Panc1 (cell line): ENCODE measurements around the gene AMTN. TPM values are rescaled to one million over a fixed set of nuclear protein-coding genes. Genes with fewer than 3 reads are reported as not detected.

Experiments
- ATAC-seq: fragments of 200-7000 bp; cut with Tn5 transposase; 2 replicates; pipeline ENCODE4 v1.9.1; 2020; ENCODE audit warnings: mild to moderate bottlenecking, moderate library complexity
- BruUV-seq: library from RNA; stranded (reverse); fragments of 400-500 nt; replicated peaks from 2 replicates; lab custom pipeline; 2021; lab: Mats Ljungman, UMichigan
- CTCF ChIA-PET: fragments of 300-600 bp; sonication (Branson Sonifier 250); formaldehyde crosslinking; loops from one replicate; lab custom pipeline; 2022; ENCODE audit warnings: antibody characterized with exemption; lab: Charles Lee
- POLR2A ChIA-PET: fragments of 300-600 bp; sonication (Branson Sonifier 250); formaldehyde crosslinking; loops from one replicate; lab custom pipeline; 2022; ENCODE audit warnings: antibody characterized with exemption; lab: Charles Lee
- DNase-seq: peaks from one replicate; pipeline ENCODE4 v3.0.0-alpha.2; 2010; ENCODE audit warnings: low read depth, low spot score
- H3K27ac ChIP-seq: 2 replicates; pipeline ENCODE4 v1.5.1; 2011; ENCODE audit warnings: mild to moderate bottlenecking, low read length, inconsistent platforms
- H3K27me3 ChIP-seq: fragments of 200-500 bp; sonication (Bioruptor generic); 2 replicates; pipeline ENCODE4 v1.6.0; 2014; ENCODE audit warnings: low read length, inconsistent platforms; ENCODE audit not compliant: control insufficient read depth, insufficient read depth
- H3K36me3 ChIP-seq: fragments of 200-500 bp; sonication (Bioruptor generic); 2 replicates; pipeline ENCODE4 v1.5.1; 2014; ENCODE audit warnings: inconsistent platforms, mild to moderate bottlenecking, low read length, moderate library complexity; ENCODE audit not compliant: control insufficient read depth, insufficient read depth
- H3K4me1 ChIP-seq: 2 replicates; pipeline ENCODE4 v1.5.1; 2011; ENCODE audit warnings: inconsistent platforms, mild to moderate bottlenecking, low read length, moderate library complexity; ENCODE audit not compliant: control insufficient read depth, insufficient read depth
- H3K4me3 ChIP-seq, 2 experiments: 2 replicates each; pipeline ENCODE4 v1.5.1; 2011 to 2012; ENCODE audit warnings: low read depth in 2 of 2, low read length in 2 of 2, mild to moderate bottlenecking in 2 of 2, inconsistent platforms in 1 of 2, moderate library complexity in 1 of 2
- H3K9me3 ChIP-seq: fragments of 200-500 bp; sonication (Bioruptor generic); 2 replicates; pipeline ENCODE4 v1.5.1; 2014; ENCODE audit warnings: low read depth, mild to moderate bottlenecking, inconsistent platforms, low read length, moderate library complexity; ENCODE audit not compliant: control insufficient read depth, insufficient read depth
- POLR2AphosphoS5 ChIP-seq: IDR thresholded peaks from 2 replicates; pipeline ENCODE4 v1.6.1; 2012; ENCODE audit warnings: mild to moderate bottlenecking, low read depth, low read length, moderate library complexity
- SIN3A ChIP-seq: IDR thresholded peaks from 2 replicates; pipeline ENCODE4 v1.6.1; 2012; ENCODE audit warnings: low read depth, mild to moderate bottlenecking, low read length, moderate library complexity, borderline replicate concordance; ENCODE audit not compliant: insufficient read depth
- TCF7L2 ChIP-seq: IDR thresholded peaks from 2 replicates; pipeline ENCODE4 v1.6.1; 2011; ENCODE audit warnings: mild to moderate bottlenecking, low read depth, low read length, inconsistent platforms
- in situ Hi-C: cut with HindIII; loops from 2 replicates; pipeline ENCODE4 v1.10.0; 2016; ENCODE audit warnings: low sequenced_read_pairs, low pct_unique_long_range_greater_than_20kb
- intact Hi-C: fragments of 100-400 bp; cut with micrococcal nuclease; formaldehyde crosslinking; loops from one replicate; pipeline ENCODE4 v1.10.0; 2022; ENCODE audit not compliant: unreplicated experiment
- total RNA-seq: library from RNA; stranded (reverse); gene quantifications from one replicate; pipeline ENCODE4 v1.2.1, GENCODE V29; 2021; ENCODE audit not compliant: unreplicated experiment
- TF ChIP-seq, protein P1 (sequence below), 2 experiments: IDR thresholded peaks; 2 replicates each; pipeline ENCODE4 v1.6.1; 2011 to 2012; ENCODE audit warnings: low read depth in 2 of 2, control low read depth in 1 of 2, low read length in 1 of 2, mild to moderate bottlenecking in 1 of 2, moderate library complexity in 1 of 2; ENCODE audit not compliant: insufficient read depth in 1 of 2
- TF ChIP-seq, protein P2 (sequence below): fragments of 450-650 bp; IDR thresholded peaks from 2 replicates; pipeline ENCODE4 v1.5.1; 2017; ENCODE audit warnings: mild to moderate bottlenecking

Gene AMTN
- total RNA-seq, 1 experiment from 2014 or later = not detected

DNA sequence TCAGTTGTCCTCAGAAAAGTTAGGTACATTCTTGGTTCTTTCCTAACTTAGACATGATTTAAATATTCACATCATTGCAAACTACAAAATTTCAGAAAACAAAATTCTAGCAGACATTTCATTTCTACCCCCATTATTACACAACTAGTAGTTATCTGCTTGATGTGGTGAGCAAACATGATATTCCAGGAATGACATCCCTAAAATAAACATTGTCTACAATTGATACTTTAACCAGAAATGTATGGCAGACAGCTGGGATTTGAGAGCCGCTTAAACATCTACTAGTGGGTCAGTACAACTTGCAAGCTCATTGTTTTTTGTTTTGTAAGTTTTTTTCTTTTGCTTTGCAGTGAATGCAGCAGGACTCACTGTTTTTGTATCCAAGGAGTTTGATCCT is 41.6 kb downstream of the AMTN start:
- ChIA-PET CTCF (no interaction called here), POLR2A (no interaction called here)
- TF ChIP-seq, protein P1, sequence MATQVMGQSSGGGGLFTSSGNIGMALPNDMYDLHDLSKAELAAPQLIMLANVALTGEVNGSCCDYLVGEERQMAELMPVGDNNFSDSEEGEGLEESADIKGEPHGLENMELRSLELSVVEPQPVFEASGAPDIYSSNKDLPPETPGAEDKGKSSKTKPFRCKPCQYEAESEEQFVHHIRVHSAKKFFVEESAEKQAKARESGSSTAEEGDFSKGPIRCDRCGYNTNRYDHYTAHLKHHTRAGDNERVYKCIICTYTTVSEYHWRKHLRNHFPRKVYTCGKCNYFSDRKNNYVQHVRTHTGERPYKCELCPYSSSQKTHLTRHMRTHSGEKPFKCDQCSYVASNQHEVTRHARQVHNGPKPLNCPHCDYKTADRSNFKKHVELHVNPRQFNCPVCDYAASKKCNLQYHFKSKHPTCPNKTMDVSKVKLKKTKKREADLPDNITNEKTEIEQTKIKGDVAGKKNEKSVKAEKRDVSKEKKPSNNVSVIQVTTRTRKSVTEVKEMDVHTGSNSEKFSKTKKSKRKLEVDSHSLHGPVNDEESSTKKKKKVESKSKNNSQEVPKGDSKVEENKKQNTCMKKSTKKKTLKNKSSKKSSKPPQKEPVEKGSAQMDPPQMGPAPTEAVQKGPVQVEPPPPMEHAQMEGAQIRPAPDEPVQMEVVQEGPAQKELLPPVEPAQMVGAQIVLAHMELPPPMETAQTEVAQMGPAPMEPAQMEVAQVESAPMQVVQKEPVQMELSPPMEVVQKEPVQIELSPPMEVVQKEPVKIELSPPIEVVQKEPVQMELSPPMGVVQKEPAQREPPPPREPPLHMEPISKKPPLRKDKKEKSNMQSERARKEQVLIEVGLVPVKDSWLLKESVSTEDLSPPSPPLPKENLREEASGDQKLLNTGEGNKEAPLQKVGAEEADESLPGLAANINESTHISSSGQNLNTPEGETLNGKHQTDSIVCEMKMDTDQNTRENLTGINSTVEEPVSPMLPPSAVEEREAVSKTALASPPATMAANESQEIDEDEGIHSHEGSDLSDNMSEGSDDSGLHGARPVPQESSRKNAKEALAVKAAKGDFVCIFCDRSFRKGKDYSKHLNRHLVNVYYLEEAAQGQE (IDR thresholded peaks at IDR 0.05; ENCODE audit: insufficient read depth in 1 of 2, low read depth in 2 of 2, low read length in 1 of 2) = no peak
- intact Hi-C loops = loop anchor here (5.0 kb wide), 1 partner anchor 873 kb away; no protein-coding TSS in a partner anchor
- H3K4me3 ChIP-seq = no peak overlapping the region
- no peak overlapping the region for H3K27ac ChIP-seq
- DNase-seq = no peak
- ATAC-seq = no peak
- no peaks in the 10 kb centered on the region for H3K9me3 ChIP-seq
- in situ Hi-C loops = no loop called here
- H3K36me3 ChIP-seq = no peaks in the 10 kb centered on the region
- no peaks in the 10 kb centered on the region for H3K4me1 ChIP-seq
- H3K27me3 ChIP-seq = no peaks in the 10 kb centered on the region
- no TSS peak for BruUV-seq

DNA sequence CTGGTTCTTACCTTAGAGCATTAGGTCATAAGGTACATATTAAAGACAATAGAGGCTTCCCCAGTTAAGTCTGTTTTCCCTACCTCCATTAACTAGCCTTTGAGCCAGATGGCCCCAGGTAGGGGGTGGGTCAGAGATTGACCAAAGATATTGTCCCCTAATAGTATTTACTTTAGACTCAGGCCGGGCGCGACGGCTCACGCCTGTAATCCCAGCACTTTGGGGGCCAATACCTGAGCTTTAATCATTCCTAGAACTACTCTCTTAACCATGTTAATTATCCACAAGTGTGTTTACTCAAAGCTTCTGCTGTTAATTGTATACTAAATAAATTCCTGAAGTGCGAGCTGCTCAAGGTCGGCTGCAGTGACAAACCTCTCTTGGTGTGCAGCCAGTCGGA is 45.7 kb downstream of the AMTN start:
- no peak overlapping the region for H3K27ac ChIP-seq
- no peaks in the 10 kb centered on the region for H3K9me3 ChIP-seq
- BruUV-seq = no TSS peak
- no peak overlapping the region for H3K4me3 ChIP-seq
- in situ Hi-C loops = no loop called here
- intact Hi-C loops = no loop called here
- no peak for TF ChIP-seq SIN3A
- no peak for TF ChIP-seq TCF7L2
- no peak for TF ChIP-seq POLR2AphosphoS5
- TF ChIP-seq, protein P1 (IDR thresholded peaks at IDR 0.05; ENCODE audit: insufficient read depth in 1 of 2, low read depth in 2 of 2, low read length in 1 of 2) = no peak
- TF ChIP-seq, protein P2, sequence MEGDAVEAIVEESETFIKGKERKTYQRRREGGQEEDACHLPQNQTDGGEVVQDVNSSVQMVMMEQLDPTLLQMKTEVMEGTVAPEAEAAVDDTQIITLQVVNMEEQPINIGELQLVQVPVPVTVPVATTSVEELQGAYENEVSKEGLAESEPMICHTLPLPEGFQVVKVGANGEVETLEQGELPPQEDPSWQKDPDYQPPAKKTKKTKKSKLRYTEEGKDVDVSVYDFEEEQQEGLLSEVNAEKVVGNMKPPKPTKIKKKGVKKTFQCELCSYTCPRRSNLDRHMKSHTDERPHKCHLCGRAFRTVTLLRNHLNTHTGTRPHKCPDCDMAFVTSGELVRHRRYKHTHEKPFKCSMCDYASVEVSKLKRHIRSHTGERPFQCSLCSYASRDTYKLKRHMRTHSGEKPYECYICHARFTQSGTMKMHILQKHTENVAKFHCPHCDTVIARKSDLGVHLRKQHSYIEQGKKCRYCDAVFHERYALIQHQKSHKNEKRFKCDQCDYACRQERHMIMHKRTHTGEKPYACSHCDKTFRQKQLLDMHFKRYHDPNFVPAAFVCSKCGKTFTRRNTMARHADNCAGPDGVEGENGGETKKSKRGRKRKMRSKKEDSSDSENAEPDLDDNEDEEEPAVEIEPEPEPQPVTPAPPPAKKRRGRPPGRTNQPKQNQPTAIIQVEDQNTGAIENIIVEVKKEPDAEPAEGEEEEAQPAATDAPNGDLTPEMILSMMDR = no peak
- ATAC-seq = no peak
- H3K4me1 ChIP-seq = no peaks in the 10 kb centered on the region
- no peak for DNase-seq
- ChIA-PET CTCF (no interaction called here), POLR2A (no interaction called here)
- H3K36me3 ChIP-seq = no peaks in the 10 kb centered on the region
- no peaks in the 10 kb centered on the region for H3K27me3 ChIP-seq
